Sigmoid colon (tissue), 4 donors: Measurements from ENCODE around the gene EML4.

ENCODE experiments used
- CTCF ChIP-seq, 4 experiments: fragments of 450-650 bp in 3 of 4; fragments of 200-600 bp in 1 of 4; IDR thresholded peaks; one replicate each; pipeline ENCODE4 v1.5.1; 2016 to 2019; ENCODE audit warnings: antibody characterized with exemption in 4 of 4, mild to moderate bottlenecking in 3 of 4, moderate library complexity in 2 of 4
- EP300 ChIP-seq, 4 donors: sonication (generic); formaldehyde crosslinking; IDR thresholded peaks; one replicate each; pipeline ENCODE4 v1.6.1; 2017; ENCODE audit warnings: antibody characterized with exemption in 4 of 4
- POLR2A ChIP-seq, 2 donors: fragments of 450-650 bp; IDR thresholded peaks; one replicate each; pipeline ENCODE4 v1.6.1; 2016; ENCODE audit warnings: antibody characterized with exemption in 2 of 2, mild to moderate bottlenecking in 2 of 2, moderate library complexity in 2 of 2
- POLR2AphosphoS5 ChIP-seq, 4 donors: sonication (generic); formaldehyde crosslinking; IDR thresholded peaks; one replicate each; pipeline ENCODE4 v1.6.1; 2017; ENCODE audit warnings: antibody characterized with exemption in 4 of 4

DNA sequence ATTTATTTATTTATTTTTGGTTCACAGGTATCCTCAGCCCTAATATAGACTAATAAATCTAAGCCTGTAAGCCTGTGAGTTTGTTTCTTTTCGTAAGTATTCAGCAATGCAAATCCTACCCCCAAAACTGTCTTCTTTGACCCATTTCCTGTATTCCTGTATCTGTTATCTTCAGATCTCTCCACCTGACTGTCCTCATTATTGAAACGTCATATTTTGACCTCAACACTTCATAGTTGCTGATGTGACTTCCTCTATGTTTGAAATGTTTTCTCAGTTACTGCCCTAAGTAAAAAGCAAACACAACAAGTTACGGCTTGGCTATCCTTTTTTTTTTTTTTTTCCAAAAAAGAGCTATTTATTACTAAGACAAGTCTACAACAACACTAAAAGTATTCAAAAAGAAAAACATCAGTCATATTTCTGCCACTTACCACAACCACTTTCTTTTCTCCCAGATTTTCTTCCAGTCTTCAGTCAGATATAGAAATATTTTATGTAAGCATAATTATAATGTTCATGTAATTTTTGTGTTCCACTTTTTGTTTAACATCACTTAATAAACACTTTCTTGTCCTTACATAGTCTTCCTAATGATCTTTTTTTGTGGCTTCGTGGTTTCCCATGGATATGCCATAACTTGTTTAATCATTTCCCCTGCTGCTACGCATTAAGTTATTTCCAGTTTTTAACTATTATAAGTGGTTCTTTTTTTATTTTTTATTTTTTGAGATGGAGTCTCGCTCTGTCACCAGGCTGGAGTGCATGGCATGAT is 45.0 kb upstream of the EML4 start:
- TF ChIP-seq POLR2AphosphoS5 (IDR thresholded peaks at IDR 0.05) (no peak), CTCF (IDR thresholded peaks at IDR 0.05) (no peak), EP300 (IDR thresholded peaks at IDR 0.05) (no peak), POLR2A (IDR thresholded peaks at IDR 0.05) (no peak)
